GM18511 (cell line): ENCODE results near the gene RPS21.

Experiments
- ATAC-seq: cut with Tn5 transposase; IDR thresholded peaks from one replicate; pipeline ENCODE4 v1.9.1; 2021; ENCODE audit warnings: mild to moderate bottlenecking, moderate library complexity; ENCODE audit not compliant: unreplicated experiment

The RPS21 gene

GRCh38 chr20:62394248-62395245, 7.6 kb downstream of the RPS21 start:
- no peak for ATAC-seq

- no peak for ATAC-seq
Observed at GRCh38 chr20:62395311-62396242, 8.7 kb downstream of the RPS21 start.

- no peak for ATAC-seq
Observed at GRCh38 chr20:62396367-62397239, 9.7 kb downstream of the RPS21 start.

GRCh38 chr20:62398120-62398821, 11.4 kb downstream of the RPS21 start:
- ATAC-seq: no peak

DNA sequence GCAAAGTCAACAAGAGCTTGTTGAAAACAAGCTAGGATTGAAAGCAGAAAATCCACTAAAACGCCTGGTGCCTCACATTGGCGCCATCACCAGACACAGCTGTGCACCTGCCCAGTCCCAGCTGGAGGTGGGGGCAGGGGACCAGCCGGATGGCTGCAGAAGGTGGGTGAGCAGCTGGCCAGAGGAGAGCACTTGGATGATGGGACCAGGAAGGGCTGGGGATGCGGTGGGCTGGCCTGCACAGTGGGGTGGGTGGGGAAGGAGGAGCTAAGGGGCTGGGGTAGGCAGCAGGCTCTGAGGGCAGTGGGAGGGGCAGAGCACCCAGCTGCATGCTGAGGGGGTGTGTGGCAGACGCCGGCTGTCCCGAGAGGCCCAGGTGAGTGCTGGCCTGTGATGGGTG, 13.1 kb downstream of the RPS21 start:
- ATAC-seq: no peak

GRCh38 chr20:62400541-62400940, 13.6 kb downstream of the RPS21 start:
- no peak for ATAC-seq

GRCh38 chr20:62401331-62401779, 14.5 kb downstream of the RPS21 start:
- ATAC-seq: no peak

GRCh38 chr20:62402456-62403150, 15.7 kb downstream of the RPS21 start:
- ATAC-seq: no peak

GRCh38 chr20:62403331-62403730, 16.4 kb downstream of the RPS21 start:
- ATAC-seq: no peak

GRCh38 chr20:62404112-62404665, 17.3 kb downstream of the RPS21 start:
- no peak for ATAC-seq

DNA sequence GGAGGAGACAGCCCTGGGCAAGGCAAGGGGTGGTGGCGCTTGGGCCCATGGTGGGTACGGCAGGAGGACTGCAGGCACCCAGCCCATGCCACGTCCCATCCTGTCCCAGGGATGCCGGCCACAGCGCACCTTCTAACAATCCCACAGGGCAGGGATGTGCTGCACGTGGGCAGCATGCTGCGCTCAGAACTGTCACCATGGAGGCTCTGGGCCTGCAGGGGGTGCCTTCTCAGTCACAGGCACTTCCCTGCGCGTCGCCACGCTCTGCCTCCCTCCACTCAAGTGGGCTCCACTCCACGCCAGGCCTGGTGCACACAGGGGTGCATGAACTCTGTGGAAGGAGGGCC, 17.8 kb downstream of the RPS21 start:
- ATAC-seq: no peak

- no peak for ATAC-seq
Observed at GRCh38 chr20:62405108-62405980, 18.4 kb downstream of the RPS21 start.

DNA sequence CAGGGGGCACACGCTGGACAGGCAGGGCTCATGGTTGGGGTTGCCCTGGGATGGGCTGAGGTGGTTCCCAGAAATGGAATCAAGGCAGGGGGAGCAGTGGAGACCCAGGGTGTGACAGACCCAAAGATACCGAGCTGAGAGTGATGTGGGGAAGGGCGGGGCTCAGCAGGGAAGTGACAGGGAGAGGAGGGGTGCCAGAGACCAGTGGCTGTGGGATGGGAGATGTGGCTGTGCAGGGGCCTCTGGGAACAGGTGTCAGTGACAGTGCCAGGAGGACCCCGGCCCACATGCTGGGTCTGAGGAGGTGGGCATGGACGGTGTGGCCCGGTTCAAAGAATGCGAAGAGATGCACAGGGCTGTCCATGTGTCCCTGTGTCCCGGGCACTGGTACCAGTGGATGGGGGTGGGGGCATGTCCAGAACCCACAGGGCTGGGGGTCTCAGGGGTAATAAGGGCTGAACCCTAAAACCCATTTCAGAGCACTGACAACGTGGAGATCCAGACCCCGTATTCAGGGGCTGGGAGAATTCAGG, 19.1 kb downstream of the RPS21 start:
- no peak for ATAC-seq

GRCh38 chr20:62406635-62407176, 19.8 kb downstream of the RPS21 start:
- ATAC-seq: peak; percentile 5

DNA sequence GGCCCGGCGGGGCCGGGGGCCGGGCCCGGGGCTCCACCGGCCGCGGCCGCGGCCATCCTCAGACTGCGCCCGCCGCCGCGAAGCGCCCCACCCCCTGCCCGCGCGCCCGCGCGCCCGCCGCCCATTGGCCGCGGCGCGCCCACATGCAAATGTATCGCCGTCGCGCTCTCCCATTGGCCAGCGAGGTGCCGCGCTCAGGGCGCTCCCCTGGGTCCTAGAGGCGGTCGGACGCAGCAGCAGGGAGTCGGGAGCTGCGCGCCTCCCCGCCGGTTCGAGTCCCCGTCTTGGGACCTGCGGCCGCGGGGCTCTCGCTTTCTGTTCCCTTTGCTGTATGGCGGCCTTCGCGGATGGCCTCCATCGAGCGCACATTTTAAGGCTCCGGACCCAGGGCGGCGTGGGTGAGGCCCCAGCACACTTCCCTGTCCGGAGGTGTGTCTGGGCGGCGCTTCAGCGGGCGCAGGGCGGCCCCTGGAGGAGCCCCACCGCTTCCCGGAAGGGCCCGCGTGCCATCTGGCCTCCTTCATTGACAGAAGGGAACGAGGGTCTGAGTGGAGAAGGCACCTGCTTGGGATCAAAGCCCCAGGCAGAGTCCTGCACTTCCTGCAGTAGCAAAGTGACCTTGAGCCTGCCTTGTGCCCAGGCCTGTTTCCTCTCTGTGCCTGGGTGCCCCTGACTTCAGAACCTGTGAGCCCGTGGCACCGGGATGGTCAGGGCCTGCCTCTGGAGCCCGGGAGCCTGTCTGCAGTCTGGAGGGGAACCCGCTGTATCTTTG, 20.5 kb downstream of the RPS21 start, which contains the start of gene CABLES2:
Gene CABLES2 (minus strand): TSS at position 65 of the 772 bp plus-strand sequence. CDS start 9 bp downstream, at position 56.
- peak; percentile 91 for ATAC-seq

DNA sequence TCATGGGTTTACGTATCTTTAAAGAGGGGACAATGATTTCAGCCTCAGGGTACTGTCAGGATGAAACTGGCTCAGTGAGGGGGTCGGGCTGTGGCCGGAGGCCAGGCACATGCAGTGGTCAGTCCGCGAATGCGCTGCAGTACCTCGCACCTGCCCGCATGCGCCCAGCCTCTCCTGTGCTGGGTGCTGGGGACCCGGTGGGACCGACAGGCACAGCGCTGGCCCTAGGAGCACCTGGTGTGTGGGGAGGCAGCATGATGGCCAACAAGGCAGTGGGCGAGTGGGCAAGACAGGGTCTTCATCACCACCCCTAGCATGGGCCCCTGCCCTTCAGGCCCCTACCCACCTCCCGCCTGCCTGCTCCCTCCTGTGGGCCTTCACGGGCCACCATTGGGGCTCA, 21.2 kb downstream of the RPS21 start:
- ATAC-seq: no peak

GRCh38 chr20:62408640-62409039, 21.7 kb downstream of the RPS21 start:
- ATAC-seq: no peak
